Activated CD8-positive, alpha-beta memory T cell treated with anti-CD3 and anti-CD28 coated beads, Interleukin-2, amount 50 U/mL, for 24 hours (primary cell): ENCODE measurements around the gene SUFU.
A peak's percentile ranks its signal among the peaks of the same experiment; 100 is the strongest.
"Not testable (repeated sequence)": the region's sequence is repeated elsewhere in the genome, so short reads cannot be mapped to it uniquely, and the experiment has no call there.

Experiments
- DNase-seq: peaks from one replicate; pipeline ENCODE4 v3.0.0-alpha.2; 2020; ENCODE audit errors: extremely low read depth

Gene SUFU

DNA sequence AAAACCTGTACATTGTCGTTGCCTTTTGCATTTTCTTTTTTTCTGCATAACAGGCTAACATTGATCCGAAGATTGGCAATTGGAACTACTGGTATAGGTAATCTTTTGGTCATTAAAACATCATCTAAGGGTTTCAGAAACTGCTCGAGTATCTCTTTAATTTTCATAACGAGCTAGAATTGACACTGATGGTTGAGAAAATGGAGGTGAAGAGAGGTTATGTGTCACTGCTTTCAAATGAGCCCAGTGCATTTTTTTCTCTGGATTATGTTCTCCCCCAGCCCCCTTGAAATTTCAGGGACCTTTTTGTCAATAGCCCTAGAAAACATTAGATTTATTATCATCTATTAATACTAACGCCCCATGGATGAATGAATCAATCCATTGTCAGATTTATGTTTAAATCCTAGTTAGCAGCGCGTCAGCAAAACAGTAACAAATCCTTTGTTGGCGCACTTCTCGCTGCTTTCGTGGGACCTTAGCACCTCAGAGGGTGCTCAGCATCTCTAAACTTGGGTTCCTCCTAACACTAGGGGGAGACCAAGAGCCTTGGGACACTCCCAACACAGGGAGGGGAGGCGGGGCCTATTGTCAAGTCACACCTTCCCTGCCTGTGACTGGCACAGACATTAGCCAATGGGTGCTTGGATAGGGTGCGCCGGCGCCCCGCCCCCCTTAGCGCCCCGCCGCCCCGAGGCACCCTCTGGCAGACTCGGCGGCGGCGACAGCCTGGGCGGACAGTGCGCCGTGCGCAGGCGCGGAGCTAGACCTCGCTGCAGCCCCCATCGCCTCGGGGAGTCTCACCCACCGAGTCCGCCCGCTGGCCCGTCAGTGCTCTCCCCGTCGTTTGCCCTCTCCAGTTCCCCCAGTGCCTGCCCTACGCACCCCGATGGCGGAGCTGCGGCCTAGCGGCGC, at the start of gene SUFU:
Gene SUFU, plus strand, starts transcription at position 709 of the 915 bp plus-strand sequence. Its CDS starts 181 bp downstream, at position 890.
- DNase-seq, result peak; percentile 94

- DNase-seq, result not testable (repeated sequence)
Measured at GRCh38 chr10:102454662-102455487, 48.9 kb upstream of the SUFU start.

DNA sequence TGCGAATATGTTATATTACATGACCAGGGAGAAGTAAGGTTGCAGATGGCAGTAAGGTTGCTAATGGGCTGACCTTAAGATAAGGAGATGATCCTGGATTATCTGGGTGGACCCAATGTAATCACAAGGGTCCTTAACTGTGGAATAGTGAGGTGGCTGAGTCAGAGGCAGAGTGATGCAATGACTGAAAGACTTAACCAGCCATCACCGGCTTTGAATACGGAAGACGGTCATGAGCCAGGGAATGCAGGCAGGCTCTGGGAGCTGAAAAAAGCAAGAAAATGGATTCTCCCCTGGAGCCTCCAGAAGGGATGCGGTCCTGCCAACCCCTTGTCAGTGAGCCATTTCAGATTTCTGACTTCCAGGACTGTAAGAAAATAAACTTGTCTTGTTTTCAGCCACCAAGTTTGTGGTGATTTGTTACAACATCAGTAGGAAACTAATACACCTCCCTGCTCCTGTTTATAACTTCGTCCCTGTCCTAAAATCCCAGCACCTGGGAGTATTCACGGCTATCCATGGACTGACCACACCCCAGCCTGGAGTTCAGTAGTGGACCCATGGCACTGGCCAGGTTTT, 47.8 kb upstream of the SUFU start:
- no peak for DNase-seq

- DNase-seq, result no peak
Measured at GRCh38 chr10:102457591-102458150, 46.1 kb upstream of the SUFU start.

GRCh38 chr10:102458656-102459055, 45.1 kb upstream of the SUFU start:
- DNase-seq, result no peak

GRCh38 chr10:102460836-102461186, 43.0 kb upstream of the SUFU start:
- no peak for DNase-seq

DNA sequence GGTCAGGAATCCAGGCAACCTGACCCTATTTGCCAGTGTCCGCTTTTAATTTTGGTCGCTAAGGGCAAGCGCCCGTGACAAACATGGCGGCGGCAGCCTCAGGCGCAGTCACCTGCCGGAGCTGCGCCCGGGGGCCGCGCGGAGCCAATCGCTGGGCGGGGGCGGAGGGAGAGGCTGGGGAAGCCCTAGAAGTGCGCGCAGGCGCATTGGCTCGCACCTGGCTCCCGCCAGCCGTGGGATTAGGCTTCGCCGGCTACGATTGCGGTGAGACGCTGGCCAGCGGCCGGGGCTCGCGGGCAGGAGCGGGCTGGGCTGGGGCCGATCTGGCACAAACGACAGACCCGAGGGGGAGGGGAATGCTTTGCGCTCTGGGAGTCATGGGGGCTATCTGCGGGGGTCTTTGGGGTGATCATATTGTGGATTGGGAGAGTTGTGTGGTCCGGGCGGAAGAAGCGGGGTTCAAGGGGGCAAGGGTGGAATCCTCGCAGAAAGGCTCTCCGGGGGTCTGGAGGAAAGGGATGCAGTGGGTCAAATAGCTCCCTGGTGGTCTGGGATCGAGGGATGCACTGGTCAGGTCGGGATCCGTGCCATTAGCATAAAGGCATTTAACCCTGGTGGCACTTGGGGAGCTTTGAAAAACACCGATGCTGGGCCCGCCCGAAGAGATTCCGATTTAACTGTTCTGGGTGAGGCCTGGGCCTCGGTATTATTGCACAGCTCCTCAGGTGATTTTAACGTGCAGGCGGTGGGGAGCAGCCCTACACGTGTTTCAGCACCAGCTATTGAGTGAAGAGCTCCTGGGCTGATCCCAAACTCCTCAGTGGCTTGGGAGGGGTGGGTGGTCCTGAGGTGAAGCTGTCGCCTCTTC, 42.4 kb upstream of the SUFU start:
- DNase-seq, result peak; percentile 85

GRCh38 chr10:102462512-102463054, 41.2 kb upstream of the SUFU start:
- DNase-seq, result no peak

DNA sequence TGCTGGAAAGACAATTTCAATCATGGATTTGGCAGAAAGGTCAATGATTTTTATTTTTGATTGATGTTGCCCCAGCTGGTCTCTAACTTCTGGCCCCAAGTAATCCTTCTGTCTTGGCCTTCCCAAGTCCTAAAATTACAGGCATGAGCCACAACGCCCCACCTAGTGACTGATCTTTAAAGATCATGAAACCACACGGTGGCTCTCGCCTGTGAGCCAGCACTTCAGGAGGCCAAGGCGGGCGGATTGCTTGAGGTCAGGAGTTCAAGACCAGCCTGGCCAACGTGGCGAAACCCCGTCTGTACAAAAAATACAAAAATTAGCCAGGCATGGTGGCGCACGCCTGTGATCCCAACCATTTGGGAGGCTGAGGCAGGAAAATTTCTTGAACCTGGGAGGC, 39.8 kb upstream of the SUFU start:
- no peak for DNase-seq

GRCh38 chr10:102465466-102465865, 38.3 kb upstream of the SUFU start:
- no peak for DNase-seq

- no peak for DNase-seq
Measured at GRCh38 chr10:102467318-102467717, 36.5 kb upstream of the SUFU start.

DNA sequence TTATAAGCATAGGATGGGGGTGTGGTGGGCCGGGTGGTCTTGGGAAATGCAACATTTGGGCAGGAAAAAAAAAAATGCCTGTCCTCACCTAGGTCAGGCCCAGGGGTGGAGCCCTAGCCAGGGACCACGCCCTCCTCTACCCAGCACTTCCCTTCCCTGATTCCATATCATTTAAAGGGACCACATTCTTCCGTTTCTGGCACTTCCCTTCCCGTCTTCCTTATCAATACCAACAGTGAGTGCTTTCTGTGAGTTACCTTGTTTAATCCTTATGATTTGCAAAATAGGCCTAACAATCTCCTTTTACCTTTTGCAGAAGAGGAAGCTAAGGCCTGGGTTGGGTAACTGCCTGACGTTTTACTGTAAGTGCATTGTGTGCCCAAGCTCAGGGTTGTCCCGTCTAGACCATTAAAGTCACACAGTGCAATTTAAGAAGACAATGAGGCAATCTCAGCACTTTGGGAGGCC, 35.8 kb upstream of the SUFU start:
- no peak for DNase-seq

DNA sequence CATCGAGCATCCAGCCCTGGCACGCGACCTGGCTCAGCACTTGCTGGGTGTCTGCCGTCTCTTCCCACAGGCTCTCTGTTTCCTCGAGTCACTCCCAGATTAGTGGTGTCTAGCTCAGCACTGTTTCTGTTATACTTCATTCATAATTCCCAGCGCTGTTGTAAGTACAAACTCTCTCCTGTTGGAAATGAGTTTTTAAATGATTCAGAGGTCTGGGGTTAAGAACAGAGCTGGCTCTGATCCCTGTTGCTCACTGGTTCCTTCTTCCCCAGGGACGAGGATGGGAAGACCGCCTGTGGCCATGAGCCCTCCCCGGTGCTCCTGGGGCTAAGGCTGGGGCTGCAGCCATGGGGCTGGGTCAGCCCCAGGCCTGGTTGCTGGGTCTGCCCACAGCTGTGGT, 35.1 kb upstream of the SUFU start:
- no peak for DNase-seq

- no peak for DNase-seq
Measured at GRCh38 chr10:102470579-102471546, 32.9 kb upstream of the SUFU start.

GRCh38 chr10:102473445-102474331, 30.1 kb upstream of the SUFU start:
- DNase-seq, result no peak

- no peak for DNase-seq
Measured at GRCh38 chr10:102475451-102476040, 28.2 kb upstream of the SUFU start.

DNA sequence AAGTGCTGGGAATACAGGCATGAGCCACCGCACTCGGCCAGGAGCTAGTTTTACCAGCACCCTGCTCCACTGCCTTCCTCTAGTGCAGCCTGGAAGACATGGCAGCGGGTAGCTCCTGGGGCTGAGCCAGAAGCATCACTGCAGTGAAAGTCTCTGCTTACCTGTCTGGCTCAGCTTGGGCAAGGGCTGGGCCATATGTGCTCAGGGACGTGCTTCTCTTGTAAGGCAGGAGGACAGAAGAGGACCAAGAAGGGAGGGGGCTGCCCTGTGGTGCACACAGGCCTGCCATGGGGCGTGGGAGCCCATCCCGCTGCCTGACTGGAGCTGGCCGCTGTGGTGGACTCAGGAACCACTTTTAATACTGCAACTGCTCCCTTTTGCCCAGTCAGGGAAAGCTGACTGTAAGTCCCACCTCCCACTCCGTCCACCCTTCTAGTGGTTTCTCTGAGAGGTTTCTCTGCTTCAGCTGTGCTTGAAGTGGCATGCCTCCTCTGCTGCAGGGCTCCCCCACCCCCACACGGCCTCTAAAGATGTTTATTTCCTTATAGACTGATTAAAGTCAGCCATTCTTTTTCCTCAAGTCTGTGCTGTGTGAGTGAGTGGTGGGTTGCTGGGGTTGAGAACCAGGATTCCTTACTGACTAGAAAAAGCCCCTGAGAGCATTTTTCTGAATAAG, 27.2 kb upstream of the SUFU start:
- DNase-seq, result no peak

DNA sequence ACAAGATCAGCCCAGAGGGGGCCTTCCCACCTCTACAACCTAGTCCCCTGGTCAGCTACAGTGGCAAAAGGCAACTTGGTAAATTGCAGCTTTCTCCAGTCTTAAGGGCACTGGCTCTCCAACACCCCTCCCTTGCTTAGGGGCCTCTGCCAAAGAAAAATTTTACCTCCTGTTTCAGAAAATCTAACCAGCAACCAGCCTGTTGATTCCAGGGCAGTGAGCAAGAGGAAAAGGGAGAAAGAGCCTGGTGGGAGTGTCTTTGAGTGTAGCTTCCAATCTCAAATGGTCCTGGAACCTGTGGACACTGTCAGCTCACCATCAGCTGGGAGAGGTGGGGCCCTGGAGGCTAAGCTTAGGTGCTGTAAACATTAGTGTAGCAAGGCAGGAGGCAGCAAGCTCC, 24.1 kb upstream of the SUFU start:
- no peak for DNase-seq
